TTC549 (cell line): Measurements from ENCODE around the gene MRPL52.

Experiments used
- FAIRE-seq: peaks from 2 replicates; lab custom pipeline; 2012; peaks lifted over from hg19 to GRCh38; lab: Jason Lieb, UNC

MRPL52 gene

GRCh38 chr14:22883173-22883976, 53.7 kb downstream of the MRPL52 start, which contains the start of gene REM2:
REM2 (plus strand) TSS chr14:22883222; CDS start chr14:22883288, 66 bp downstream.
- no peak for FAIRE-seq

- no peak for FAIRE-seq
Measured at GRCh38 chr14:22884076-22884737, 54.5 kb downstream of the MRPL52 start.
